ENCODE measurements around the gene STPG3. TPM values are rescaled to one million over a fixed set of nuclear protein-coding genes. Genes with fewer than 3 reads are reported as not detected.

STPG3 gene
- total RNA-seq, 4 donors from 2014 or later: not detected

DNA sequence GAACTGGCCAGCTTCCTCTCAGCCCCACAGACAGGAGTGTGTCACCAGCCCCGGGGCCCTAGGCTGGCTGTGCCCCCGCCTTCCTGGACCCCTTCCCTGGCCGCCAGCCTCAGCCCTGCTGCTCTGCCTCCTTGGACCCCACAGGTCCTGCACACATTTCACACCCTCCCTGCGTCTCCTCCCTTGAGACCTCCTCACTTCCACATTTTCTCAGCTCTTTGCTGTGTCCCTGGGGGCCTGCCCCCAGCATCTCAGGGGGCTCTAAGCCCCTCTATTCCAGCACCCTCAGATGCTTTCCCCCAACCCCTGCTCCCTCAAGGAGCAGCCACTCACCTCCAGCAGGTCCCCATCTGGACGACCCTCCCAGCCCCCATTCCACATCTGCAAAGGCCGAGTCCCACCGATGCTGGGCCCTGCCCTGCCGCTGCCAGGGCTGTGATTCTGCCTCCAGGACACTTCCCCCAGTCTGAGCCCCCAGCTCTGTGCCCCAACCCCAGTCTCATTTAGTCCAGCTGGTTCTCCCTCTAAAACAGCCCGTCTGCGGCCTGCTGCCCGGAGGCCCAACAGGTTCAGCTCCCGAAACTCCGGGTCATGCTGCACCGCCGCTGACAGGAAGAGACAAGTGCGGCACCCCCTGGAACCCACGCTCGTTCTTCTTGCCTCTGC, 16.2 kb upstream of the STPG3 start:
- Histone ChIP-seq H3K4me3 (no peak overlapping the region), H3K27ac (no peak overlapping the region), H3K27me3 (peaks cover 51% of the 10 kb centered on the region), H3K36me3 (no peaks in the 10 kb centered on the region), H3K9me3 (no peaks in the 10 kb centered on the region), H3K4me1 (peaks cover 0 to 48% (median 29%) of the 10 kb centered on the region in 3 donors)
- WGBS, 2 donors (ENCODE audit: low coverage in 1 of 2): 55 to 64% methylated on average over 3 to 4 of the region's 18 CpGs
- TF ChIP-seq EP300 (IDR thresholded peaks at IDR 0.05) (no peak), POLR2A (IDR thresholded peaks at IDR 0.05) (no peak), POLR2AphosphoS5 (IDR thresholded peaks at IDR 0.05) (no peak)
- TF ChIP-seq, protein P1, sequence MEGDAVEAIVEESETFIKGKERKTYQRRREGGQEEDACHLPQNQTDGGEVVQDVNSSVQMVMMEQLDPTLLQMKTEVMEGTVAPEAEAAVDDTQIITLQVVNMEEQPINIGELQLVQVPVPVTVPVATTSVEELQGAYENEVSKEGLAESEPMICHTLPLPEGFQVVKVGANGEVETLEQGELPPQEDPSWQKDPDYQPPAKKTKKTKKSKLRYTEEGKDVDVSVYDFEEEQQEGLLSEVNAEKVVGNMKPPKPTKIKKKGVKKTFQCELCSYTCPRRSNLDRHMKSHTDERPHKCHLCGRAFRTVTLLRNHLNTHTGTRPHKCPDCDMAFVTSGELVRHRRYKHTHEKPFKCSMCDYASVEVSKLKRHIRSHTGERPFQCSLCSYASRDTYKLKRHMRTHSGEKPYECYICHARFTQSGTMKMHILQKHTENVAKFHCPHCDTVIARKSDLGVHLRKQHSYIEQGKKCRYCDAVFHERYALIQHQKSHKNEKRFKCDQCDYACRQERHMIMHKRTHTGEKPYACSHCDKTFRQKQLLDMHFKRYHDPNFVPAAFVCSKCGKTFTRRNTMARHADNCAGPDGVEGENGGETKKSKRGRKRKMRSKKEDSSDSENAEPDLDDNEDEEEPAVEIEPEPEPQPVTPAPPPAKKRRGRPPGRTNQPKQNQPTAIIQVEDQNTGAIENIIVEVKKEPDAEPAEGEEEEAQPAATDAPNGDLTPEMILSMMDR (IDR thresholded peaks at IDR 0.05): no peak
- ATAC-seq: no peak

DNA sequence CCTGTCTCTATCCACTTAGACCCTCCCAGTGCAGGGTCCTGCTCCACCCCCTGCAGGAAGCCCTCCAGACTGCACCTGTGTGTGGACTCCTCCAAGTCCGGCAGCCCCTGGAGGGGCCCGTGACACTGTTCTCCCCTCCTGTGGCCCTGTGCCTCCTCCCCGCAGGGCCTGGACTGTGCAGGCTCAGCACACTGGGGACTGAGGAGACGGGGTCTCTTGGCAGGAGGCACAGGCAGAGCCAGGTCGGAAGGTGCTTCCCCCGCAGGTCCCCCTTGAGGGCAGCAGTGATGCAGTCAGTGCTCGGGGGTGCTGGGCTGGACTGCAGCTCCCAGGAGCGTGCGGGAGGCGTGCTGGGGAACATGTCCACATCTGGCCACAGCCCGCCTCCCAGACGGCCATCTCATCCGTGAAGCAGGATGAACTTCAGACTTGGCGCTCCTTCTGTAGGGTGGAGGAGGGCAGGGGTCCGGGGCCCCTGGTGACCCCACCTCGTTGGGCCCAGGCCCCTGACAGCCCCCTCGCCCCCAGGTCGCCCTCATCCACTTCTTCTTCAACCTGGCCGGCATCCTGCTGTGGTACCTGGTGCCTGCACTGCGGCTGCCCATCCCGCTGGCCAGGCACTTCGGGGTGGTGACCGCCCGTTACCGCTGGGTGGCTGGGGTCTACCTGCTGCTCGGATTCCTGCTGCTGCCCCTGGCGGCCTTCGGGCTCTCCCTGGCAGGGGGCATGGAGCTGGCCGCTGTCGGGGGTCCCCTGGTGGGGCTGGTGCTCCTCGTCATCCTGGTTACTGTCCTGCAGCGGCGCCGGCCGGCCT, 15.5 kb upstream of the STPG3 start:
- Histone ChIP-seq H3K36me3 (no peaks in the 10 kb centered on the region), H3K27ac (peak overlapping the region in 1 of 4 donors; percentile 38)

DNA sequence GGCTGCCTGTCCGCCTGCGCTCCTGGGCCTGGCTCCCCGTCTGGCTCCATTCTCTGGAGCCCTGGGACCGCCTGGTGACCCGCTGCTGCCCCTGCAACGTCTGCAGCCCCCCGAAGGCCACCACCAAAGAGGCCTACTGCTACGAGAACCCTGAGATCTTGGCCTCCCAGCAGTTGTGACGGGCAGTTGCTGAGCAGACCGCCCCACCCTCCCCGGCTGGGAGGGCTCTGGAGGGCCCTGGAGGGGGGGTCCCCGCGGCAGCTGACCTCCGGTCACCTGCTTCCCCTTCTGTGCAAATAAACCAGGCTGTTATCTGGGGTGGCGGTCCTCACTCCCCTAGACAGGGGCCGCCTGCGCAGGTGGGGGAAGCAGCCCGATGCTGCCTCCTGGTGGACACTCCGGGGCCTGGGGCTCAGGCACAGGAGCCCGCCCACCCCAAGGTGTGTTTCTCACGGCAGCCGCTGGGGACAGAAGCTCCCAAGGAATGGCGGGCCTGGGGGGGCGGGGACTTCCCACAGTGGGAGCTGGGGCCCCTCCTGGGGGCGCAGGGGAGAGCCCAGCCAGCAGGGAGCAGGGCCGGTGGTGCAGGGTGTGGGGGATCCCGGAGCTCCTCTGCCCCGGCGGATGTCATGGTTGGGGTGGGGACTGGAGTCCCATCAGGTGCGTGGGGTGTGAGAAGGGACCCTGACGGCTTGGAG, 14.7 kb upstream of the STPG3 start:
- peak overlapping the region in 1 of 4 donors; percentile 38 for H3K27ac ChIP-seq
- H3K9me3 ChIP-seq: no peaks in the 10 kb centered on the region
- TF ChIP-seq, protein P1 (IDR thresholded peaks at IDR 0.05): peak in 3 of 4 experiments; percentile 99 to 100 (median 99)
- TF ChIP-seq EP300 (IDR thresholded peaks at IDR 0.05) (no peak), POLR2AphosphoS5 (IDR thresholded peaks at IDR 0.05) (peak; percentile 36), POLR2A (IDR thresholded peaks at IDR 0.05) (no peak)
- H3K4me3 ChIP-seq: peak overlapping the region; percentile 15 to 44
- H3K4me1 ChIP-seq: peaks cover 0 to 54% (median 29%) of the 10 kb centered on the region in 3 donors
- WGBS, 2 donors (ENCODE audit: low coverage in 1 of 2): 0% methylated on average over 5 of the region's 31 CpGs; no CpG with 5 or more reads in 1 of the 2 donors
- H3K27me3 ChIP-seq: peaks cover 36% of the 10 kb centered on the region
- H3K36me3 ChIP-seq: no peaks in the 10 kb centered on the region
- peak; percentile 11 for ATAC-seq

More for the DNA sequence above, 15.5 kb upstream of the STPG3 start:
- Histone ChIP-seq H3K4me1 (peaks cover 0 to 54% (median 29%) of the 10 kb centered on the region in 3 donors), H3K27me3 (peaks cover 43% of the 10 kb centered on the region), H3K4me3 (peak overlapping the region; percentile 15 to 44), H3K9me3 (no peaks in the 10 kb centered on the region)
- WGBS, 2 donors (ENCODE audit: low coverage in 1 of 2): 49% methylated on average over 2 of the region's 35 CpGs; no CpG with 5 or more reads in 1 of the 2 donors
- ATAC-seq: no peak
- no peak for TF ChIP-seq POLR2A (IDR thresholded peaks at IDR 0.05)
- no peak for TF ChIP-seq EP300 (IDR thresholded peaks at IDR 0.05)
- no peak for TF ChIP-seq POLR2AphosphoS5 (IDR thresholded peaks at IDR 0.05)
- TF ChIP-seq, protein P1 (IDR thresholded peaks at IDR 0.05): no peak

- Histone ChIP-seq H3K4me1 (peaks cover 0 to 58% (median 29%) of the 10 kb centered on the region in 3 donors), H3K4me3 (no peak overlapping the region), H3K36me3 (peaks cover 0 to 1% of the 10 kb centered on the region in 2 donors), H3K27me3 (peaks cover 30% of the 10 kb centered on the region), H3K27ac (peak overlapping the region in 2 of 4 donors; percentile 6 to 38), H3K9me3 (no peaks in the 10 kb centered on the region)
- ATAC-seq: no peak
- TF ChIP-seq POLR2A (IDR thresholded peaks at IDR 0.05) (no peak), POLR2AphosphoS5 (IDR thresholded peaks at IDR 0.05) (no peak), EP300 (IDR thresholded peaks at IDR 0.05) (no peak)
- TF ChIP-seq, protein P1 (IDR thresholded peaks at IDR 0.05): no peak
- 57% methylated on average over 1 of the region's 11 CpGs; no CpG with 5 or more reads in 1 of the 2 donors for WGBS, 2 donors (ENCODE audit: low coverage in 1 of 2)
Measured at GRCh38 chr9:137236936-137237421, 14.1 kb upstream of the STPG3 start.
